OCI-LY1 (cell line): Measurements from ENCODE around the gene EXOSC1.
A peak's percentile ranks its signal among the peaks of the same experiment; 100 is the strongest.
"Not testable (repeated sequence)": the region's sequence is repeated elsewhere in the genome, so short reads cannot be mapped to it uniquely, and the experiment has no call there.

Experiments used
- H2AFZ ChIP-seq: fragments of 200-600 bp; sonication (generic), shearing (Covaris generic); 2 replicates; pipeline ENCODE4 v1.6.0; 2014; ENCODE audit warnings: antibody characterized with exemption, mild to moderate bottlenecking, low read length
- H3F3A ChIP-seq: fragments of 200-600 bp; sonication (generic), shearing (Covaris generic); 2 replicates; pipeline ENCODE4 v1.6.0; 2014; ENCODE audit warnings: mild to moderate bottlenecking, antibody characterized with exemption, low read length, moderate library complexity; ENCODE audit not compliant: insufficient read depth
- H3K27ac ChIP-seq: fragments of 200-600 bp; sonication (generic); 2 replicates; pipeline ENCODE4 v1.5.1; 2014; ENCODE audit warnings: low read length, mixed run types, mild to moderate bottlenecking, low read depth; ENCODE audit not compliant: poor library complexity, severe bottlenecking
- H3K27me3 ChIP-seq: fragments of 200-600 bp; sonication (generic); 2 replicates; pipeline ENCODE4 v1.6.0; 2014; ENCODE audit warnings: antibody characterized with exemption, mild to moderate bottlenecking, low read length, moderate library complexity; ENCODE audit not compliant: insufficient read depth
- H3K36me3 ChIP-seq: fragments of 200-600 bp; sonication (generic); 2 replicates; pipeline ENCODE4 v1.6.1; 2014; ENCODE audit warnings: mild to moderate bottlenecking, antibody characterized with exemption, low read length, moderate library complexity, mixed read lengths; ENCODE audit not compliant: insufficient read depth
- H3K4me1 ChIP-seq: fragments of 200-600 bp; sonication (generic); 2 replicates; pipeline ENCODE4 v1.5.1; 2014; ENCODE audit warnings: mild to moderate bottlenecking, low read length, moderate library complexity; ENCODE audit not compliant: insufficient read depth, severe bottlenecking
- H3K4me2 ChIP-seq: fragments of 200-600 bp; sonication (generic), shearing (Covaris generic); 2 replicates; pipeline ENCODE4 v1.6.1; 2014; ENCODE audit warnings: low read length
- H3K4me3 ChIP-seq: fragments of 200-600 bp; sonication (generic); 2 replicates; pipeline ENCODE4 v1.5.1; 2014; ENCODE audit warnings: low read length, low read depth, mild to moderate bottlenecking, mixed read lengths; ENCODE audit not compliant: poor library complexity, severe bottlenecking
- H3K79me2 ChIP-seq: fragments of 200-600 bp; shearing (Covaris generic); 2 replicates; pipeline ENCODE4 v1.6.1; 2016; ENCODE audit warnings: mixed run types, low read length, mixed read lengths; ENCODE audit not compliant: insufficient read depth
- H3K9ac ChIP-seq: fragments of 200-600 bp; sonication (generic), shearing (Covaris generic); 2 replicates; pipeline ENCODE4 v1.6.1; 2014; ENCODE audit warnings: mild to moderate bottlenecking, low read length, mixed read lengths
- H3K9me2 ChIP-seq: fragments of 200-600 bp; sonication (generic), shearing (Covaris generic); 2 replicates; pipeline ENCODE4 v1.6.1; 2014; ENCODE audit warnings: low read depth, mild to moderate bottlenecking, low read length, mixed read lengths
- H3K9me3 ChIP-seq: fragments of 200-600 bp; shearing (Covaris generic); 2 replicates; pipeline ENCODE4 v1.6.1; 2014; ENCODE audit warnings: low read length, mixed read lengths
- H4K20me1 ChIP-seq: fragments of 200-600 bp; sonication (generic), shearing (Covaris generic); 2 replicates; pipeline ENCODE4 v1.6.0; 2016; ENCODE audit warnings: mild to moderate bottlenecking, low read length; ENCODE audit not compliant: insufficient read depth
- CTCF ChIP-seq: fragments of 200-600 bp; sonication (generic), shearing (Covaris generic); IDR thresholded peaks from 2 replicates; pipeline ENCODE4 v1.5.1; 2017; ENCODE audit warnings: mild to moderate bottlenecking, antibody characterized with exemption, low read length, moderate library complexity, mixed read lengths
- EZH2 ChIP-seq: fragments of 200-600 bp; sonication (generic), shearing (Covaris generic); IDR thresholded peaks from 2 replicates; pipeline ENCODE4 v1.8.0; 2017; ENCODE audit warnings: borderline replicate concordance, mixed run types, mild to moderate bottlenecking, antibody characterized with exemption, low read length, moderate library complexity, mixed read lengths

The EXOSC1 gene

DNA sequence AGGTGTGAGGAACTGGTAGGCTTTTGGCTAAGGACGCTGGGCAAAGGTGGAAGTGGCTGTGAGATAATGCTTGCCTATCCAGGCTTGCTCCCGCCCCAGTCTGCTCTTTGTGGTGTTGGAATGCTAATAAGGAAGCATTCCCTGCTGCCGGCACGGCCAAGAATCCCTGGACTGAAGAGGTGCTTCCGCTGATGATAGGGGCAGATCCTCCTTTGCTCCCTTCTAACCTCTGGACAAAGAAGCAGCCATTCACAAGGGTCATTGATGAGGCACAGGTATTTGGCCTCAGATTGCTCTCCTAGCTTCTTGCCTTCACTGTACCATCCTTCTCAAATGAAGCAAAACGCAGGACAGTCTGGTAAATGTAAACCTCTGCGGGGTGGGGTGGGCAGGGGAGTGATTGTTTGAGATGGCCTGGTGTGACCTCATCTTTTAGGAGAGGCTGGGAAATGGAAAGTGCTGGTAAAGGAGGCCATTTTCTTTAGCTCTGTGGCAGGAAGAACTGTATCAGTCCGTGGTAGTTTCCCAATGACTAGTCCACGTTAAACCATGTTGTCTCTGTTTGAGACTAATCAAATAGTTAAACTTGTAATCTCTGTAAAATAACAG lies 18.1 kb downstream of the EXOSC1 start:
- H3K36me3 ChIP-seq = peaks cover 46% of the 10 kb centered on the region
- H3K79me2 ChIP-seq = peaks cover 30% of the 10 kb centered on the region

DNA sequence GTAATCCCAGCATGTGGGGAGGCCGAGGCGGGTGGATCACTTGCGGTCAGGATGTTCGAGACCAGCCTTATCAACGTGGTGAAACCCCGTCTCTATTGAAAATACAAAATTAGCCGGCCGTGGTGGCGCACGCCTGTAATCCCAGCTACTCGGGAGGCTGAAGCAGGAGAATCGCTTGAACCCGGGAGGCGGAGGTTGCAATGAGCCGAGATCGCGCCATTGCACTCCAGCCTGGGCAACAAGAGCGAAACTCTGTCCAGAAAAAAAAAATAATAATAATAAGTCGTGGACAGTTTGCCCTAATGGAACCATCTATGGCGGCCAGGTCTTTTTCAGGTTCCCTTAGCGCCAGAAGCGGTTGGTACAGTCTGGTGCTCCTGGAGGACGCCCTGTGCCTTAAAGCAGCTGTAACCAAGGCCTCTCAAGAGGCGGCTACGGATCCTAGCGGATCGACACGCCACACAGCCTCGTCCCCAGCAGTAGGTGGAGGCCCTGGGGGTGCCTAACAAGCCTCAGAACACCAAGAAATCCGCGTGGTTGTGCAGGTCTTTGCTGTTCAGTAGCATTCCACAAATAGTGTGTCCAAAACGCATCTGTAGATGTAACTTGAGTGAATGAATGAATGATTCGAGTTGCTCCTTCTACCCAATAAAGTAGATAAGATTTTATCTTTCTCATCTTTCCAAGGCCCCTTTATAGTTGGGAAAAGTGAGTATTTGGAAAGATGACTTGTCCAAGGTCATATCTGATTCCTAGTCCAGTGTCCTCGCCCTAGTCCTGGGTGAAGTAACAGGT lies 18.8 kb downstream of the EXOSC1 start:
- H4K20me1 ChIP-seq = no peaks in the 10 kb centered on the region
- H2AFZ ChIP-seq = no peak overlapping the region
- peak overlapping the region; percentile 99 for H3K4me2 ChIP-seq
- H3K9ac ChIP-seq = peak overlapping the region; percentile 99
- H3K27ac ChIP-seq = peak overlapping the region; percentile 79
- peak overlapping the region; percentile 100 for H3K4me3 ChIP-seq
- H3K27me3 ChIP-seq = no peaks in the 10 kb centered on the region
- peaks cover 44% of the 10 kb centered on the region for H3K36me3 ChIP-seq
- no peak for TF ChIP-seq EZH2
- TF ChIP-seq CTCF = no peak
- H3K9me2 ChIP-seq = no peaks in the 10 kb centered on the region
- H3K9me3 ChIP-seq = no peaks in the 10 kb centered on the region
- H3K4me1 ChIP-seq = peaks cover 24% of the 10 kb centered on the region
- H3F3A ChIP-seq = no peaks in the 10 kb centered on the region
- H3K79me2 ChIP-seq = peaks cover 30% of the 10 kb centered on the region

More for the DNA sequence above, 18.1 kb downstream of the EXOSC1 start:
- H3K4me2 ChIP-seq = peak overlapping the region; percentile 99
- H3K9me3 ChIP-seq = no peaks in the 10 kb centered on the region
- TF ChIP-seq EZH2 = no peak
- TF ChIP-seq CTCF = no peak
- H3K9me2 ChIP-seq = no peaks in the 10 kb centered on the region
- H3K4me1 ChIP-seq = peaks cover 24% of the 10 kb centered on the region
- no peak overlapping the region for H2AFZ ChIP-seq
- peak overlapping the region; percentile 100 for H3K4me3 ChIP-seq
- H3F3A ChIP-seq = no peaks in the 10 kb centered on the region
- H3K9ac ChIP-seq = peak overlapping the region; percentile 99
- no peaks in the 10 kb centered on the region for H4K20me1 ChIP-seq
- no peaks in the 10 kb centered on the region for H3K27me3 ChIP-seq
- H3K27ac ChIP-seq = peak overlapping the region; percentile 79

GRCh38 chr10:97425964-97426775 lies 19.6 kb downstream of the EXOSC1 start, which contains the start of gene PGAM1:
Gene PGAM1 (plus strand): TSS chr10:97426191. CDS start chr10:97426308, 117 bp downstream.
- TF ChIP-seq EZH2 (no peak), CTCF (peak; percentile 32; the same call in 1 of the 2 replicates)
- Histone ChIP-seq H3K4me2 (peak within 1 kb of the TSS; percentile 99), H3K27me3 (no peaks in the 10 kb centered on the region), H3K9ac (peak within 1 kb of the TSS; percentile 99), H3K4me1 (peaks cover 24% of the 10 kb centered on the region), H3K9me2 (no peaks in the 10 kb centered on the region), H3F3A (no peaks in the 10 kb centered on the region), H4K20me1 (no peaks in the 10 kb centered on the region), H3K9me3 (no peaks in the 10 kb centered on the region), H3K4me3 (peak within 1 kb of the TSS; percentile 100), H3K36me3 (peaks cover 37% of the 10 kb centered on the region), H3K79me2 (peaks cover 30% of the 10 kb centered on the region), H2AFZ (no peak within 1 kb of the TSS), H3K27ac (peak within 1 kb of the TSS; percentile 80)

DNA sequence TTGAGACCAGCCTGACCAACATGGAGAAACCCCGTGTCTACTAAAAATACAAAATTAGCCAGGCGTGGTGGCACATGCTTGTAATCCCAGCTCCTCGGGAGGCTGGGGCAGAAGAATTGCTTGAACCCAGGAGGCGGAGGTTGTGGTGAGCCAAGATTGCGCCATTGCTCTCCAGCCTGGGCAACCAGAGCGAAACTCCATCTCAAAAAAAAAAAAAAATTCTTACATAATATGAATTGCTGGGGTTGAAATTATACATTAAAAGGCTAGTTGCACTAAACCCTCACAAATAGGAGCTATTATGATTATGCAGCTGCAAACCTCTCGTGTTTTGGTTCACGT lies 22.1 kb downstream of the EXOSC1 start:
- peak overlapping the region; percentile 80 for H3K27ac ChIP-seq
- H3K79me2 ChIP-seq = peaks cover 25% of the 10 kb centered on the region
- H3K9me3 ChIP-seq, H3K4me3 ChIP-seq, H2AFZ ChIP-seq, H4K20me1 ChIP-seq, H3F3A ChIP-seq, H3K9me2 ChIP-seq, H3K27me3 ChIP-seq, H3K9ac ChIP-seq, H3K4me2 ChIP-seq: not testable (repeated sequence)
- H3K36me3 ChIP-seq = peaks cover 15% of the 10 kb centered on the region; the same call in 1 of the 2 replicates
- peaks cover 29% of the 10 kb centered on the region for H3K4me1 ChIP-seq
